ENCODE results near the gene CEP131.

CEP131 gene

GRCh38 chr17:81241203-81241602 is 18.4 kb upstream of the CEP131 start:
- H3K4me1 ChIP-seq (ENCODE audit: low read length), result peaks cover 6% of the 10 kb centered on the region
- peaks cover 9% of the 10 kb centered on the region for H3F3A ChIP-seq (ENCODE audit: insufficient read depth, low read length)
- H3K79me2 ChIP-seq (ENCODE audit: low read length), result peaks cover 58% of the 10 kb centered on the region
- no peaks in the 10 kb centered on the region for H3K9me2 ChIP-seq (replicated peaks; ENCODE audit: insufficient read depth, low read length)
- H3K36me3 ChIP-seq (replicated peaks; ENCODE audit: insufficient read depth, low read length), result no peaks in the 10 kb centered on the region
- no peaks in the 10 kb centered on the region for H3K9me3 ChIP-seq (replicated peaks; ENCODE audit: insufficient read depth, low read length)
- H3K27me3 ChIP-seq (replicated peaks; ENCODE audit: insufficient read depth, low read length), result no peaks in the 10 kb centered on the region
- no peak for DNase-seq
- no peak overlapping the region for H2AFZ ChIP-seq (ENCODE audit: low read length)
- no peak overlapping the region for H3K27ac ChIP-seq (ENCODE audit: low read length)
- no peak overlapping the region for H3K9ac ChIP-seq (ENCODE audit: low read length)
- no peaks in the 10 kb centered on the region for H4K20me1 ChIP-seq (ENCODE audit: insufficient read depth, low read length)
- H3K4me2 ChIP-seq (ENCODE audit: low read depth, low read length), result no peak overlapping the region
- no peak overlapping the region for H3K4me3 ChIP-seq (ENCODE audit: low read length)
- TF ChIP-seq EZH2 (optimal IDR thresholded peaks at IDR 0.05; ENCODE audit: low read depth, low read length) (no peak), CTCF (IDR thresholded peaks at IDR 0.05; ENCODE audit: low read length) (no peak), EZH2phosphoT487 (IDR thresholded peaks at IDR 0.05; ENCODE audit: low read length) (no peak)

GRCh38 chr17:81240761-81241160 is 18.0 kb upstream of the CEP131 start:
- peaks cover 9% of the 10 kb centered on the region for H3F3A ChIP-seq (ENCODE audit: insufficient read depth, low read length)
- no peaks in the 10 kb centered on the region for H4K20me1 ChIP-seq (ENCODE audit: insufficient read depth, low read length)
- peaks cover 62% of the 10 kb centered on the region for H3K79me2 ChIP-seq (ENCODE audit: low read length)
- no peak overlapping the region for H3K9ac ChIP-seq (ENCODE audit: low read length)
- no peaks in the 10 kb centered on the region for H3K27me3 ChIP-seq (replicated peaks; ENCODE audit: insufficient read depth, low read length)
- DNase-seq, result no peak
- H3K36me3 ChIP-seq (replicated peaks; ENCODE audit: insufficient read depth, low read length), result no peaks in the 10 kb centered on the region
- no peak overlapping the region for H3K4me3 ChIP-seq (ENCODE audit: low read length)
- H3K4me1 ChIP-seq (ENCODE audit: low read length), result peaks cover 6% of the 10 kb centered on the region
- H3K27ac ChIP-seq (ENCODE audit: low read length), result no peak overlapping the region
- H3K4me2 ChIP-seq (ENCODE audit: low read depth, low read length), result peak overlapping the region; percentile 84; the same call in 1 of the 2 replicates
- H2AFZ ChIP-seq (ENCODE audit: low read length), result no peak overlapping the region
- TF ChIP-seq EZH2 (optimal IDR thresholded peaks at IDR 0.05; ENCODE audit: low read depth, low read length), result no peak
- no peak for TF ChIP-seq CTCF (IDR thresholded peaks at IDR 0.05; ENCODE audit: low read length)
- no peak for TF ChIP-seq EZH2phosphoT487 (IDR thresholded peaks at IDR 0.05; ENCODE audit: low read length)
- H3K9me2 ChIP-seq (replicated peaks; ENCODE audit: insufficient read depth, low read length), result no peaks in the 10 kb centered on the region
- no peaks in the 10 kb centered on the region for H3K9me3 ChIP-seq (replicated peaks; ENCODE audit: insufficient read depth, low read length)

- no peaks in the 10 kb centered on the region for H3K27me3 ChIP-seq (replicated peaks; ENCODE audit: insufficient read depth, low read length)
- H3F3A ChIP-seq (ENCODE audit: insufficient read depth, low read length), result peaks cover 6% of the 10 kb centered on the region
- H3K27ac ChIP-seq (ENCODE audit: low read length), result peak overlapping the region; percentile 57
- peak overlapping the region; percentile 77 for H3K4me3 ChIP-seq (ENCODE audit: low read length)
- H3K79me2 ChIP-seq (ENCODE audit: low read length), result peaks cover 69% of the 10 kb centered on the region
- TF ChIP-seq EZH2phosphoT487 (IDR thresholded peaks at IDR 0.05; ENCODE audit: low read length), result no peak
- TF ChIP-seq EZH2 (optimal IDR thresholded peaks at IDR 0.05; ENCODE audit: low read depth, low read length), result no peak
- no peak for TF ChIP-seq CTCF (IDR thresholded peaks at IDR 0.05; ENCODE audit: low read length)
- H3K9ac ChIP-seq (ENCODE audit: low read length), result peak overlapping the region; percentile 79
- peak overlapping the region; percentile 45 for H2AFZ ChIP-seq (ENCODE audit: low read length)
- no peaks in the 10 kb centered on the region for H3K9me2 ChIP-seq (replicated peaks; ENCODE audit: insufficient read depth, low read length)
- H3K9me3 ChIP-seq (replicated peaks; ENCODE audit: insufficient read depth, low read length), result no peaks in the 10 kb centered on the region
- peak overlapping the region; percentile 84 for H3K4me2 ChIP-seq (ENCODE audit: low read depth, low read length)
- H4K20me1 ChIP-seq (ENCODE audit: insufficient read depth, low read length), result no peaks in the 10 kb centered on the region
- H3K36me3 ChIP-seq (replicated peaks; ENCODE audit: insufficient read depth, low read length), result no peaks in the 10 kb centered on the region
- DNase-seq, result peak; percentile 84
- peaks cover 6% of the 10 kb centered on the region for H3K4me1 ChIP-seq (ENCODE audit: low read length)
These were observed 17.2 kb upstream of the CEP131 start for GRCh38 chr17:81239714-81240555.
